Endothelial cell of umbilical vein (primary cell): ENCODE results near the gene ARHGAP29.

Experiments
- EZH2 ChIP-seq: IDR thresholded peaks from 2 replicates; pipeline ENCODE4 v1.6.1; 2012; ENCODE audit warnings: borderline replicate concordance, low read depth, mild to moderate bottlenecking, moderate library complexity, low read length, inconsistent platforms; ENCODE audit not compliant: severe bottlenecking
- GATA2 ChIP-seq: IDR thresholded peaks from 2 replicates; pipeline ENCODE4 v1.7.0; 2011; ENCODE audit warnings: low read depth, mild to moderate bottlenecking, moderate library complexity, mixed read lengths, low read length; ENCODE audit not compliant: insufficient read length, insufficient read depth
- JUN ChIP-seq: IDR thresholded peaks from 2 replicates; pipeline ENCODE4 v1.6.1; 2011; ENCODE audit warnings: borderline replicate concordance, low read depth; ENCODE audit not compliant: insufficient read length, insufficient read depth
- MAX ChIP-seq: IDR thresholded peaks from 2 replicates; pipeline ENCODE4 v1.6.1; 2011; ENCODE audit not compliant: insufficient read depth, insufficient read length
- MYC ChIP-seq: IDR thresholded peaks from one replicate; pipeline ENCODE4 v1.6.1; 2011; ENCODE audit warnings: mild to moderate bottlenecking, low read depth, low read length
- POLR2A ChIP-seq: IDR thresholded peaks from 2 replicates; pipeline ENCODE4 v1.6.1; 2012; ENCODE audit warnings: low read depth, mild to moderate bottlenecking, control low read depth, low read length
- POLR2AphosphoS5 ChIP-seq: IDR thresholded peaks from 2 replicates; pipeline ENCODE4 v1.6.1; 2012; ENCODE audit warnings: low read depth, mild to moderate bottlenecking, control low read depth, low read length, moderate library complexity; ENCODE audit not compliant: insufficient read depth
- TF ChIP-seq, protein P1 (sequence below), 2 donors: IDR thresholded peaks; 1 replicate in 1 of 2; 2 replicates in 1 of 2; pipeline ENCODE4 v1.5.1; 2011; ENCODE audit warnings: low read length in 2 of 2, mild to moderate bottlenecking in 2 of 2, moderate library complexity in 2 of 2, control low read depth in 1 of 2, inconsistent platforms in 1 of 2, low read depth in 1 of 2; ENCODE audit not compliant: insufficient read depth in 1 of 2; ENCODE audit errors: extremely low read depth in 1 of 2

GRCh38 chr1:94186946-94187345 is 50.4 kb downstream of the ARHGAP29 start:
- TF ChIP-seq, protein P1, sequence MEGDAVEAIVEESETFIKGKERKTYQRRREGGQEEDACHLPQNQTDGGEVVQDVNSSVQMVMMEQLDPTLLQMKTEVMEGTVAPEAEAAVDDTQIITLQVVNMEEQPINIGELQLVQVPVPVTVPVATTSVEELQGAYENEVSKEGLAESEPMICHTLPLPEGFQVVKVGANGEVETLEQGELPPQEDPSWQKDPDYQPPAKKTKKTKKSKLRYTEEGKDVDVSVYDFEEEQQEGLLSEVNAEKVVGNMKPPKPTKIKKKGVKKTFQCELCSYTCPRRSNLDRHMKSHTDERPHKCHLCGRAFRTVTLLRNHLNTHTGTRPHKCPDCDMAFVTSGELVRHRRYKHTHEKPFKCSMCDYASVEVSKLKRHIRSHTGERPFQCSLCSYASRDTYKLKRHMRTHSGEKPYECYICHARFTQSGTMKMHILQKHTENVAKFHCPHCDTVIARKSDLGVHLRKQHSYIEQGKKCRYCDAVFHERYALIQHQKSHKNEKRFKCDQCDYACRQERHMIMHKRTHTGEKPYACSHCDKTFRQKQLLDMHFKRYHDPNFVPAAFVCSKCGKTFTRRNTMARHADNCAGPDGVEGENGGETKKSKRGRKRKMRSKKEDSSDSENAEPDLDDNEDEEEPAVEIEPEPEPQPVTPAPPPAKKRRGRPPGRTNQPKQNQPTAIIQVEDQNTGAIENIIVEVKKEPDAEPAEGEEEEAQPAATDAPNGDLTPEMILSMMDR (IDR thresholded peaks at IDR 0.05; ENCODE audit: extremely low read depth in 1 of 2, insufficient read depth in 1 of 2, low read depth in 1 of 2, low read length in 2 of 2) = no peak
- TF ChIP-seq MYC (no peak), POLR2AphosphoS5 (no peak), MAX (no peak), POLR2A (no peak), GATA2 (no peak), EZH2 (no peak), JUN (no peak)
